ENCODE data around the gene ATG4D. TPM values are rescaled to one million over a fixed set of nuclear protein-coding genes. Genes with fewer than 3 reads are reported as not detected.

The ATG4D gene
- total and polyA plus RNA-seq, 11 donors, result 47.3 to 83.5 (median 55.9) TPM

- intact Hi-C loops (cut with DNase I), result no loop called here
- 78 to 80% (median 79%) methylated on average over 6 of the region's 6 CpGs for WGBS, 4 donors
- H3K27me3 ChIP-seq, result peaks cover 0 to 35% (median 11%) of the 10 kb centered on the region in 9 donors
- peaks cover 0 to 4% (median under 1%) of the 10 kb centered on the region in 12 donors for H3K4me1 ChIP-seq
- no peak for TF ChIP-seq POLR2A (IDR thresholded peaks at IDR 0.05)
- TF ChIP-seq CTCF (IDR thresholded peaks at IDR 0.05), result no peak
- no peaks in the 10 kb centered on the region for H3K36me3 ChIP-seq
- DNase-seq (no peak), ATAC-seq (no peak)
- no peaks in the 10 kb centered on the region for H3K9me3 ChIP-seq
- no peak overlapping the region for H3K27ac ChIP-seq
- H3K4me3 ChIP-seq, result no peak overlapping the region
Observed at GRCh38 chr19:10586396-10586795, 42.7 kb downstream of the ATG4D start.

- TF ChIP-seq POLR2A (IDR thresholded peaks at IDR 0.05) (no peak), CTCF (IDR thresholded peaks at IDR 0.05) (no peak)
- H3K27me3 ChIP-seq, result peaks cover 0 to 35% (median 11%) of the 10 kb centered on the region in 9 donors
- no peak for DNase-seq
- no peak within 1 kb of the TSS for H3K4me3 ChIP-seq
- intact Hi-C loops (cut with DNase I), result no loop called here
- H3K36me3 ChIP-seq, result no peaks in the 10 kb centered on the region
- 18 to 36% (median 21%) methylated on average over 12 to 35 of the region's 35 CpGs for WGBS, 4 donors
- H3K27ac ChIP-seq, result no peak within 1 kb of the TSS
- no peak for ATAC-seq
- no peaks in the 10 kb centered on the region for H3K9me3 ChIP-seq
- peaks cover 0 to 3% (median 0%) of the 10 kb centered on the region in 12 donors for H3K4me1 ChIP-seq
Observed at GRCh38 chr19:10587022-10587838, 43.5 kb downstream of the ATG4D start, which contains the start of gene AP1M2. AP1M2 (minus strand) TSS chr19:10587312; CDS start chr19:10587231, 81 bp downstream.

GRCh38 chr19:10587839-10588150 is 44.1 kb downstream of the ATG4D start:
- H3K27ac ChIP-seq, result no peak overlapping the region
- intact Hi-C loops (cut with DNase I), result no loop called here
- WGBS, 4 donors, result 87 to 90% (median 89%) methylated on average over 2 of the region's 2 CpGs
- H3K36me3 ChIP-seq, result no peaks in the 10 kb centered on the region
- H3K27me3 ChIP-seq, result peaks cover 0 to 35% (median 11%) of the 10 kb centered on the region in 9 donors
- no peaks in the 10 kb centered on the region for H3K9me3 ChIP-seq
- TF ChIP-seq POLR2A (IDR thresholded peaks at IDR 0.05) (no peak), CTCF (IDR thresholded peaks at IDR 0.05) (no peak)
- DNase-seq, result no peak
- H3K4me1 ChIP-seq, result peaks cover 0 to 3% (median 0%) of the 10 kb centered on the region in 12 donors
- no peak overlapping the region for H3K4me3 ChIP-seq
- no peak for ATAC-seq

GRCh38 chr19:10593148-10593547 is 49.4 kb downstream of the ATG4D start:
- Histone ChIP-seq H3K36me3 (no peaks in the 10 kb centered on the region), H3K4me3 (no peak overlapping the region), H3K4me1 (peaks cover 0 to 35% (median 3%) of the 10 kb centered on the region in 12 donors), H3K27ac (peak overlapping the region in 1 of 12 donors; percentile 1), H3K9me3 (no peaks in the 10 kb centered on the region), H3K27me3 (peaks cover 0 to 18% (median 0%) of the 10 kb centered on the region in 9 donors)
- ATAC-seq (no peak), DNase-seq (no peak)
- TF ChIP-seq CTCF (IDR thresholded peaks at IDR 0.05) (no peak), POLR2A (IDR thresholded peaks at IDR 0.05) (no peak)
- 92 to 98% (median 97%) methylated on average over 7 of the region's 7 CpGs for WGBS, 4 donors
- intact Hi-C loops (cut with DNase I), result no loop called here
